Fibroblast of skin of back (primary cell): Measurements from ENCODE around the gene OLA1.
A peak's percentile ranks its signal among the peaks of the same experiment; 100 is the strongest.

ENCODE experiments used
- DNase-seq: peaks from one replicate; pipeline ENCODE4 v3.0.0-alpha.2; 2013

Gene OLA1

GRCh38 chr2:174059884-174060244 lies 188.5 kb downstream of the OLA1 start:
- DNase-seq: peak; percentile 77

GRCh38 chr2:174059178-174059883 lies 189.0 kb downstream of the OLA1 start:
- peak; percentile 80 for DNase-seq

- no peak for DNase-seq
These were observed 189.9 kb downstream of the OLA1 start for GRCh38 chr2:174058456-174058855.

- DNase-seq: no peak
These were observed 190.3 kb downstream of the OLA1 start for GRCh38 chr2:174058026-174058425.

GRCh38 chr2:174054926-174055325 lies 193.4 kb downstream of the OLA1 start:
- no peak for DNase-seq

GRCh38 chr2:174053355-174054151 lies 194.8 kb downstream of the OLA1 start:
- DNase-seq: no peak

GRCh38 chr2:174052584-174052976 lies 195.8 kb downstream of the OLA1 start:
- DNase-seq: no peak

GRCh38 chr2:174051741-174052583 lies 196.4 kb downstream of the OLA1 start:
- peak; percentile 74 for DNase-seq

GRCh38 chr2:174051068-174051467 lies 197.3 kb downstream of the OLA1 start:
- DNase-seq: no peak

- DNase-seq: no peak
These were observed 198.4 kb downstream of the OLA1 start for GRCh38 chr2:174049895-174050294.

GRCh38 chr2:174048243-174048642 lies 200.1 kb downstream of the OLA1 start:
- DNase-seq: no peak

- DNase-seq: no peak
These were observed 200.6 kb downstream of the OLA1 start for GRCh38 chr2:174047746-174048145.

GRCh38 chr2:174046172-174046571 lies 202.2 kb downstream of the OLA1 start:
- no peak for DNase-seq

- no peak for DNase-seq
These were observed 203.8 kb downstream of the OLA1 start for GRCh38 chr2:174044556-174044955.

- no peak for DNase-seq
These were observed 208.0 kb downstream of the OLA1 start for GRCh38 chr2:174040417-174040701.

- DNase-seq: peak; percentile 94
These were observed 208.5 kb downstream of the OLA1 start for GRCh38 chr2:174039551-174040416.

GRCh38 chr2:174038462-174038861 lies 209.9 kb downstream of the OLA1 start:
- no peak for DNase-seq

- no peak for DNase-seq
These were observed 211.5 kb downstream of the OLA1 start for GRCh38 chr2:174036825-174037224.

GRCh38 chr2:174035981-174036742 lies 212.2 kb downstream of the OLA1 start:
- no peak for DNase-seq

GRCh38 chr2:174035117-174035635 lies 213.2 kb downstream of the OLA1 start:
- peak; percentile 76 for DNase-seq

- DNase-seq: no peak
These were observed 215.2 kb downstream of the OLA1 start for GRCh38 chr2:174033163-174033550.
